ENCODE measurements around the gene TNIP3.

TNIP3 gene

GRCh38 chr4:121191361-121191760 is 27.2 kb upstream of the TNIP3 start:
- Histone ChIP-seq H3K27ac (ENCODE audit: low read depth, low read length) (no peak overlapping the region), H3K9ac (ENCODE audit: low read length) (no peak overlapping the region), H3K4me3 (ENCODE audit: low read depth in 1 of 2, low read length in 2 of 2) (no peak overlapping the region), H3K4me1 (ENCODE audit: insufficient read depth, low read length) (peaks cover 4% of the 10 kb centered on the region), H3K27me3 (ENCODE audit: control insufficient read depth in 1 of 2, insufficient read depth in 2 of 2, low read length in 2 of 2) (no peaks in the 10 kb centered on the region), H3K36me3 (ENCODE audit: insufficient read depth, low read length) (no peaks in the 10 kb centered on the region), H3K9me3 (ENCODE audit: low read length) (no peaks in the 10 kb centered on the region)

- H3K27me3 ChIP-seq (ENCODE audit: control insufficient read depth in 1 of 2, insufficient read depth in 2 of 2, low read length in 2 of 2): no peaks in the 10 kb centered on the region
- H3K4me3 ChIP-seq (ENCODE audit: low read depth in 1 of 2, low read length in 2 of 2): no peak overlapping the region
- no peaks in the 10 kb centered on the region for H3K36me3 ChIP-seq (ENCODE audit: insufficient read depth, low read length)
- H3K9ac ChIP-seq (ENCODE audit: low read length): no peak overlapping the region
- peaks cover 4% of the 10 kb centered on the region for H3K4me1 ChIP-seq (ENCODE audit: insufficient read depth, low read length)
- H3K9me3 ChIP-seq (ENCODE audit: low read length): no peaks in the 10 kb centered on the region
- H3K27ac ChIP-seq (ENCODE audit: low read depth, low read length): no peak overlapping the region
Observed at GRCh38 chr4:121190389-121190788, 26.3 kb upstream of the TNIP3 start.

- H3K27ac ChIP-seq (ENCODE audit: low read depth, low read length): no peak overlapping the region
- peaks cover 4% of the 10 kb centered on the region for H3K4me1 ChIP-seq (ENCODE audit: insufficient read depth, low read length)
- H3K27me3 ChIP-seq (ENCODE audit: control insufficient read depth in 1 of 2, insufficient read depth in 2 of 2, low read length in 2 of 2): no peaks in the 10 kb centered on the region
- H3K4me3 ChIP-seq (ENCODE audit: low read depth in 1 of 2, low read length in 2 of 2): no peak overlapping the region
- H3K9me3 ChIP-seq (ENCODE audit: low read length): no peaks in the 10 kb centered on the region
- no peak overlapping the region for H3K9ac ChIP-seq (ENCODE audit: low read length)
- H3K36me3 ChIP-seq (ENCODE audit: insufficient read depth, low read length): no peaks in the 10 kb centered on the region
Observed at GRCh38 chr4:121189326-121190215, 25.4 kb upstream of the TNIP3 start.

- no peaks in the 10 kb centered on the region for H3K9me3 ChIP-seq (ENCODE audit: low read length)
- H3K27ac ChIP-seq (ENCODE audit: low read depth, low read length): no peak overlapping the region
- peaks cover 1% of the 10 kb centered on the region for H3K4me1 ChIP-seq (ENCODE audit: insufficient read depth, low read length)
- H3K4me3 ChIP-seq (ENCODE audit: low read depth in 1 of 2, low read length in 2 of 2): no peak overlapping the region
- H3K36me3 ChIP-seq (ENCODE audit: insufficient read depth, low read length): no peaks in the 10 kb centered on the region
- no peaks in the 10 kb centered on the region for H3K27me3 ChIP-seq (ENCODE audit: control insufficient read depth in 1 of 2, insufficient read depth in 2 of 2, low read length in 2 of 2)
- H3K9ac ChIP-seq (ENCODE audit: low read length): no peak overlapping the region
Observed at GRCh38 chr4:121187206-121187605, 23.1 kb upstream of the TNIP3 start.

- H3K36me3 ChIP-seq (ENCODE audit: insufficient read depth, low read length): no peaks in the 10 kb centered on the region
- H3K4me1 ChIP-seq (ENCODE audit: insufficient read depth, low read length): no peaks in the 10 kb centered on the region
- H3K27me3 ChIP-seq (ENCODE audit: control insufficient read depth in 1 of 2, insufficient read depth in 2 of 2, low read length in 2 of 2): no peaks in the 10 kb centered on the region
Observed at GRCh38 chr4:121185960-121186359, 21.8 kb upstream of the TNIP3 start.

GRCh38 chr4:121183989-121184388 is 19.9 kb upstream of the TNIP3 start:
- Histone ChIP-seq H3K4me1 (ENCODE audit: insufficient read depth, low read length) (no peaks in the 10 kb centered on the region), H3K4me3 (ENCODE audit: low read depth in 1 of 2, low read length in 2 of 2) (no peak overlapping the region), H3K36me3 (ENCODE audit: insufficient read depth, low read length) (no peaks in the 10 kb centered on the region), H3K9ac (ENCODE audit: low read length) (no peak overlapping the region), H3K27me3 (ENCODE audit: control insufficient read depth in 1 of 2, insufficient read depth in 2 of 2, low read length in 2 of 2) (no peaks in the 10 kb centered on the region), H3K9me3 (ENCODE audit: low read length) (no peaks in the 10 kb centered on the region), H3K27ac (ENCODE audit: low read depth, low read length) (no peak overlapping the region)

More at GRCh38 chr4:121185960-121186359, 21.8 kb upstream of the TNIP3 start:
- Histone ChIP-seq H3K27ac (ENCODE audit: low read depth, low read length) (no peak overlapping the region), H3K9ac (ENCODE audit: low read length) (no peak overlapping the region), H3K4me3 (ENCODE audit: low read depth in 1 of 2, low read length in 2 of 2) (no peak overlapping the region), H3K9me3 (ENCODE audit: low read length) (no peaks in the 10 kb centered on the region)

- Histone ChIP-seq H3K9me3 (ENCODE audit: low read length) (no peaks in the 10 kb centered on the region), H3K27me3 (ENCODE audit: control insufficient read depth in 1 of 2, insufficient read depth in 2 of 2, low read length in 2 of 2) (no peaks in the 10 kb centered on the region), H3K27ac (ENCODE audit: low read depth, low read length) (no peak overlapping the region), H3K4me3 (ENCODE audit: low read depth in 1 of 2, low read length in 2 of 2) (no peak overlapping the region), H3K4me1 (ENCODE audit: insufficient read depth, low read length) (no peaks in the 10 kb centered on the region), H3K9ac (ENCODE audit: low read length) (no peak overlapping the region), H3K36me3 (ENCODE audit: insufficient read depth, low read length) (no peaks in the 10 kb centered on the region)
Observed at GRCh38 chr4:121183361-121183760, 19.2 kb upstream of the TNIP3 start.

- Histone ChIP-seq H3K27ac (ENCODE audit: low read depth, low read length) (no peak overlapping the region), H3K27me3 (ENCODE audit: control insufficient read depth in 1 of 2, insufficient read depth in 2 of 2, low read length in 2 of 2) (no peaks in the 10 kb centered on the region), H3K4me1 (ENCODE audit: insufficient read depth, low read length) (no peaks in the 10 kb centered on the region), H3K9ac (ENCODE audit: low read length) (no peak overlapping the region), H3K9me3 (ENCODE audit: low read length) (no peaks in the 10 kb centered on the region), H3K36me3 (ENCODE audit: insufficient read depth, low read length) (no peaks in the 10 kb centered on the region), H3K4me3 (ENCODE audit: low read depth in 1 of 2, low read length in 2 of 2) (no peak overlapping the region)
Observed at GRCh38 chr4:121182296-121182695, 18.2 kb upstream of the TNIP3 start.

- no peak overlapping the region for H3K9ac ChIP-seq (ENCODE audit: low read length)
- no peak overlapping the region for H3K4me3 ChIP-seq (ENCODE audit: low read depth in 1 of 2, low read length in 2 of 2)
- no peaks in the 10 kb centered on the region for H3K36me3 ChIP-seq (ENCODE audit: insufficient read depth, low read length)
- H3K27ac ChIP-seq (ENCODE audit: low read depth, low read length): no peak overlapping the region
- H3K9me3 ChIP-seq (ENCODE audit: low read length): no peaks in the 10 kb centered on the region
- H3K27me3 ChIP-seq (ENCODE audit: control insufficient read depth in 1 of 2, insufficient read depth in 2 of 2, low read length in 2 of 2): no peaks in the 10 kb centered on the region
- H3K4me1 ChIP-seq (ENCODE audit: insufficient read depth, low read length): no peaks in the 10 kb centered on the region
Observed at GRCh38 chr4:121181493-121181892, 17.4 kb upstream of the TNIP3 start.

GRCh38 chr4:121180558-121180957 is 16.4 kb upstream of the TNIP3 start:
- H3K9me3 ChIP-seq (ENCODE audit: low read length): no peaks in the 10 kb centered on the region
- no peaks in the 10 kb centered on the region for H3K27me3 ChIP-seq (ENCODE audit: control insufficient read depth in 1 of 2, insufficient read depth in 2 of 2, low read length in 2 of 2)
- H3K36me3 ChIP-seq (ENCODE audit: insufficient read depth, low read length): no peaks in the 10 kb centered on the region
- H3K4me1 ChIP-seq (ENCODE audit: insufficient read depth, low read length): no peaks in the 10 kb centered on the region
- no peak overlapping the region for H3K4me3 ChIP-seq (ENCODE audit: low read depth in 1 of 2, low read length in 2 of 2)
- H3K27ac ChIP-seq (ENCODE audit: low read depth, low read length): no peak overlapping the region
- H3K9ac ChIP-seq (ENCODE audit: low read length): no peak overlapping the region

GRCh38 chr4:121177246-121178137 is 13.4 kb upstream of the TNIP3 start:
- Histone ChIP-seq H3K9me3 (ENCODE audit: low read length) (no peaks in the 10 kb centered on the region), H3K9ac (ENCODE audit: low read length) (no peak overlapping the region), H3K4me3 (ENCODE audit: low read depth in 1 of 2, low read length in 2 of 2) (no peak overlapping the region), H3K27me3 (ENCODE audit: control insufficient read depth in 1 of 2, insufficient read depth in 2 of 2, low read length in 2 of 2) (no peaks in the 10 kb centered on the region), H3K4me1 (ENCODE audit: insufficient read depth, low read length) (no peaks in the 10 kb centered on the region), H3K36me3 (ENCODE audit: insufficient read depth, low read length) (no peaks in the 10 kb centered on the region), H3K27ac (ENCODE audit: low read depth, low read length) (no peak overlapping the region)
